Upper lobe of left lung (tissue), 4 donors: Measurements from ENCODE around the gene CYB561D1.

Experiments
- CTCF ChIP-seq, 6 experiments: fragments of 450-650 bp in 4 of 6; fragments of 200-600 bp in 2 of 6; sonication (generic) in 2 of 6; IDR thresholded peaks; one replicate each; pipeline ENCODE4 v1.5.1; 2016 to 2019; ENCODE audit warnings: antibody characterized with exemption in 6 of 6
- EP300 ChIP-seq, 4 donors: sonication (generic); formaldehyde crosslinking; IDR thresholded peaks; one replicate each; pipeline ENCODE4 v1.5.1; 2017; ENCODE audit warnings: antibody characterized with exemption in 4 of 4, control low read depth in 2 of 4
- POLR2A ChIP-seq, 4 donors: fragments of 450-650 bp; IDR thresholded peaks; one replicate each; pipeline ENCODE4 v1.5.1; 2016 to 2017; ENCODE audit warnings: antibody characterized with exemption in 4 of 4, mild to moderate bottlenecking in 2 of 4
- POLR2AphosphoS5 ChIP-seq, 2 donors: sonication (generic); formaldehyde crosslinking; IDR thresholded peaks; one replicate each; pipeline ENCODE4 v1.5.1; 2017; ENCODE audit warnings: antibody characterized with exemption in 2 of 2

GRCh38 chr1:109466452-109467300 lies 27.2 kb upstream of the CYB561D1 start, which contains the start of gene SYPL2:
- TF ChIP-seq CTCF (IDR thresholded peaks at IDR 0.05) (peak in 1 of 6 experiments; percentile 24), POLR2A (IDR thresholded peaks at IDR 0.05) (no peak), POLR2AphosphoS5 (IDR thresholded peaks at IDR 0.05) (no peak), EP300 (IDR thresholded peaks at IDR 0.05) (no peak)
